Endodermal cell (in vitro differentiated cells): ENCODE results near the gene NINL. TPM values are rescaled to one million over a fixed set of nuclear protein-coding genes. Genes with fewer than 3 reads are reported as not detected.

Source experiments
- DNase-seq: peaks from one replicate; pipeline ENCODE4 v3.0.0-alpha.2; 2017
- H3K27ac ChIP-seq: 2 replicates; pipeline ENCODE4 v1.5.1; 2013; ENCODE audit warnings: mild to moderate bottlenecking, low read depth, low read length, moderate library complexity
- H3K27me3 ChIP-seq: 2 replicates; pipeline ENCODE4 v1.6.1; 2013; ENCODE audit warnings: mild to moderate bottlenecking, low read length, moderate library complexity; ENCODE audit not compliant: insufficient read depth, control insufficient read depth, poor library complexity, severe bottlenecking
- H3K36me3 ChIP-seq: 2 replicates; pipeline ENCODE4 v1.7.0; 2013; ENCODE audit warnings: mild to moderate bottlenecking, low read length, moderate library complexity; ENCODE audit not compliant: control insufficient read depth, insufficient read depth
- H3K4me1 ChIP-seq: one replicate; pipeline ENCODE4 v1.7.0; 2013; ENCODE audit warnings: low read length; ENCODE audit not compliant: control insufficient read depth, insufficient read depth
- H3K4me3 ChIP-seq: 2 replicates; pipeline ENCODE4 v1.5.1; 2013; ENCODE audit warnings: mild to moderate bottlenecking, low read length, moderate library complexity
- H3K9ac ChIP-seq: 2 replicates; pipeline ENCODE4 v1.6.1; 2013; ENCODE audit warnings: mild to moderate bottlenecking, low read length, moderate library complexity; ENCODE audit not compliant: poor library complexity, severe bottlenecking; ENCODE audit errors: extremely low read depth
- H3K9me3 ChIP-seq: 2 replicates; pipeline ENCODE4 v1.6.1; 2013; ENCODE audit warnings: mild to moderate bottlenecking, low read length, moderate library complexity; ENCODE audit not compliant: control insufficient read depth
- H3K27ac Mint-ChIP-seq: 2 replicates; pipeline ENCODE4 v1.8.0; 2020; ENCODE audit warnings: mixed read lengths
- H3K27me3 Mint-ChIP-seq: 2 replicates; pipeline ENCODE4 v1.8.0; 2021; ENCODE audit warnings: mild to moderate bottlenecking, mixed read lengths; ENCODE audit not compliant: insufficient read depth
- H3K36me3 Mint-ChIP-seq: 2 replicates; pipeline ENCODE4 v1.8.0; 2020; ENCODE audit warnings: low read depth, mixed read lengths
- H3K4me1 Mint-ChIP-seq: 2 replicates; pipeline ENCODE4 v1.8.0; 2020; ENCODE audit warnings: mixed read lengths
- H3K4me3 Mint-ChIP-seq: 2 replicates; pipeline ENCODE4 v1.8.0; 2020; ENCODE audit warnings: mild to moderate bottlenecking, moderate library complexity, mixed read lengths
- H3K9me3 Mint-ChIP-seq: 2 replicates; pipeline ENCODE4 v1.8.0; 2020; ENCODE audit warnings: mild to moderate bottlenecking, mixed read lengths
- CTCF ChIP-seq: fragments of 200-600 bp; sonication (generic); conservative IDR thresholded peaks from 2 replicates; pipeline ENCODE4 v1.5.0; 2021; ENCODE audit warnings: antibody characterized with exemption, mild to moderate bottlenecking
- WGBS, 2 experiments: methylation state at CpG; one replicate each; pipeline versions ENCODE4 v1.1.5 to v1.1.7; 2013; ENCODE audit warnings: missing lambda C conversion rate in 2 of 2, mixed read lengths in 1 of 2; ENCODE audit not compliant: insufficient coverage in 1 of 2, insufficient read length in 1 of 2; 5-methylcytosine and 5-hydroxymethylcytosine counted together
- total RNA-seq, 2 donors: library from RNA; stranded (reverse); fragmentation: NEBNext Ultra II Directional in 1 of 2; extraction: Animal tissue kit (Norgen Biotek cat#: 25700) in 1 of 2; gene quantifications; 2 replicates in 1 of 2; 3 replicates in 1 of 2; pipeline ENCODE4 v1.2.1, GENCODE V29; 2021

NINL gene
- total RNA-seq, 2 donors from 2014 or later = 78.5 to 101 TPM

- no peaks in the 10 kb centered on the region for H3K36me3 Mint-ChIP-seq
- H3K4me1 Mint-ChIP-seq = peaks cover 35% of the 10 kb centered on the region
- Histone ChIP-seq H3K36me3 (no peaks in the 10 kb centered on the region), H3K27me3 (no peaks in the 10 kb centered on the region), H3K27ac (no peak overlapping the region), H3K4me3 (peak overlapping the region; percentile 92), H3K9me3 (no peaks in the 10 kb centered on the region), H3K9ac (no peak overlapping the region), H3K4me1 (peaks cover 6% of the 10 kb centered on the region)
- WGBS, 2 experiments = 92 to 93% methylated on average over 5 to 6 of the region's 6 CpGs
- H3K9me3 Mint-ChIP-seq = peaks cover 11% of the 10 kb centered on the region
- peaks cover 7% of the 10 kb centered on the region for H3K27me3 Mint-ChIP-seq
- peak overlapping the region; percentile 77 for H3K4me3 Mint-ChIP-seq
- H3K27ac Mint-ChIP-seq = no peak overlapping the region
- TF ChIP-seq CTCF = no peak
- no peak for DNase-seq
These were observed 36.7 kb upstream of the NINL start for GRCh38 chr20:25622049-25622448.

- no peak overlapping the region for H3K4me3 Mint-ChIP-seq
These were observed 34.2 kb upstream of the NINL start for GRCh38 chr20:25619514-25619913.

GRCh38 chr20:25608774-25609173, 23.4 kb upstream of the NINL start:
- H3K9me3 Mint-ChIP-seq = no peaks in the 10 kb centered on the region
- H3K27ac Mint-ChIP-seq = no peak overlapping the region
- Histone ChIP-seq H3K27me3 (no peaks in the 10 kb centered on the region), H3K9ac (no peak overlapping the region), H3K27ac (no peak overlapping the region), H3K4me1 (no peaks in the 10 kb centered on the region), H3K4me3 (no peak overlapping the region), H3K36me3 (no peaks in the 10 kb centered on the region), H3K9me3 (no peaks in the 10 kb centered on the region)
- no peaks in the 10 kb centered on the region for H3K36me3 Mint-ChIP-seq
- DNase-seq = no peak
- WGBS, 2 experiments = 88 to 94% methylated on average over 1 to 3 of the region's 3 CpGs
- H3K4me3 Mint-ChIP-seq = no peak overlapping the region
- no peaks in the 10 kb centered on the region for H3K27me3 Mint-ChIP-seq
- TF ChIP-seq CTCF = no peak
- H3K4me1 Mint-ChIP-seq = no peaks in the 10 kb centered on the region

More at GRCh38 chr20:25619514-25619913, 34.2 kb upstream of the NINL start:
- no peaks in the 10 kb centered on the region for H3K27me3 ChIP-seq
- no peak for DNase-seq
- Mint-ChIP-seq H3K27me3 (peaks cover 6% of the 10 kb centered on the region), H3K27ac (no peak overlapping the region), H3K4me1 (peaks cover 22% of the 10 kb centered on the region), H3K9me3 (peaks cover 3% of the 10 kb centered on the region), H3K36me3 (peaks cover 10% of the 10 kb centered on the region)
- no peak overlapping the region for H3K4me3 ChIP-seq
- H3K9me3 ChIP-seq = no peaks in the 10 kb centered on the region
- H3K27ac ChIP-seq = no peak overlapping the region
- H3K9ac ChIP-seq = no peak overlapping the region
- WGBS, 2 experiments = 96% methylated on average over 3 of the region's 3 CpGs; no CpG with 5 or more reads in 1 of the 2 experiments
- peaks cover 8% of the 10 kb centered on the region for H3K36me3 ChIP-seq
- no peak for TF ChIP-seq CTCF
- H3K4me1 ChIP-seq = no peaks in the 10 kb centered on the region
